NOMO-1 treated with dmso at 0.1 percent for 144 hours (cell line): Measurements from ENCODE around the gene BID.
A peak's percentile ranks its signal among the peaks of the same experiment; 100 is the strongest.

ENCODE experiments used
- DNase-seq: peaks from one replicate; lab custom pipeline; 2025; ENCODE audit not compliant: unreplicated experiment; lab: John Stamatoyannopoulos, UW

The BID gene

DNA sequence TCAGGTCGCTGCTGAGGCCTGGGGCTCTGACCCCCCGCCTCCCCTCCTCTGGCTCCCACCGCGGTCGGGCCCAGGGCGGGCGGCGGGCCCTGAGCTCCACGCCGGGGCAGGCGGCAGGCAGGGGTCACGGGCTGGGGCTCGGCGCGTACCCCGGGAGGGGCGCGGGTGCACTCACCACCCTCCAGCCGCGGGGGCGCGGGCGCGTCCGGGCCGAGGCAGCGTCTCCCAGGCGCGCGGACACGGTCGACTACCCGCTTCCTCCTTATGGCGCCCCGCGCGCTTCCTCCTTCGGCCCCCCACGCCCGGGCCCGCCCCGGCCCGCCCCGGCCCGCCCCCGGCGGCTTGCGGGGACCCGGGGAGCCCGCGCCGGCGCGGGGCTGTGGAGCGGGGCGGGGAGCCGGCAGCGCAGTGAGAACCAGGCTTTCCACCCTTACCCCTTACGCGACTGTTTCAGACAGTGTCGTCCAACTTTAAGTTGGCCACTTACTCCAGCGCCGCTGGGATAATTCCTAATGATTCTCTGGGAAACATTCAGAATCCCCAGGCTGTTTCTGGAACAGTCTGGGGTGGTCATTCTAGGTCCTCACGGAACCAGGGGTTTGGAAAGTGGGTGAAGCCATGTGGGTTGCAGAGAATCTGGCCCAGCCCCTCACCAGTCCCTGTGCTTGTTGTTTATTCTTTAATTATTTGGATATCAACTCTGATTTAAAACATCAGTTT is at the start of gene BID:
BID (minus strand) TSS at position 264 of the 720 bp plus-strand sequence. CDS start 24,353 bp downstream, outside the sequence.
- peak; percentile 37 for DNase-seq

- no peak for DNase-seq
Observed at GRCh38 chr22:17823964-17824363, 49.7 kb upstream of the BID start.

DNA sequence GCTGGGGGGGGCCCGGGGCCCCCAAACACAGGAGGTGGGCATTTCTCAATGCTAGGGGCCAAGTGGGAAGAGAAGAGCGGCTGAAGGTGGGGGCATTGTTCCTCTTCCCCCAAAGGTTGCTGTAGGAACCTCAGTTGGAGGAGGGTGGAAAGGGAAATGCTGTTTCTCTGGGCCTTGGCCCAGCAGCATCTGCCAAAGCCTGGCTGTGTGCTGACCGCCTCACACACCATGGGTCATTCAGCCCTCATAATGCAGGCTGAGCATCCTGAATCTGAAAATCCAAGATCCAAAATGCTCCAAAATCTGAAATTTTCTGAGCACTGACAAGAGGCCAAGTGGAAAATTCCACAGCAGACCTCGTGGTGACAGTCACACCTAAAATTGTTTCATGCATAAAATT is 49.0 kb upstream of the BID start:
- DNase-seq, result no peak

DNA sequence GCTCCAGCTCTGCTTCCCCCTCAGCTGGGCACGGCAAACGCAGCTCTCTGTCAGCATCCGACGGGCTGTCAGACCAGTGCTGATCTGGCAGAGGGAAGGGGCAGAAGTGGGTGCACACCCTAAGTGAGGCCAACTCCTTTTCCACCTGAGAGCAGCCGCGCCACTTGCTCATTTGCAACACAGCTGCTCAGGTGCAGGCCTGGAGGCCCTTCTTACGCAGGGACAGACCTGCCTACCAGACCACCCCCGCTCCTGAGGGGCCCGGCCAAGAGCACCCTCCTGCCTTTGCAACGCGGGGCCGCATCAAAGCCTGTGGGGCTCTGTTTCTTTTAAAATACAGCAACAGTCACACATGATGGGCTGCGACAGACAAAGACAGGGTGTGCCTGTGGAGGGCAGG is 47.8 kb upstream of the BID start:
- DNase-seq, result no peak

GRCh38 chr22:17820879-17821439 is 46.7 kb upstream of the BID start:
- no peak for DNase-seq

DNA sequence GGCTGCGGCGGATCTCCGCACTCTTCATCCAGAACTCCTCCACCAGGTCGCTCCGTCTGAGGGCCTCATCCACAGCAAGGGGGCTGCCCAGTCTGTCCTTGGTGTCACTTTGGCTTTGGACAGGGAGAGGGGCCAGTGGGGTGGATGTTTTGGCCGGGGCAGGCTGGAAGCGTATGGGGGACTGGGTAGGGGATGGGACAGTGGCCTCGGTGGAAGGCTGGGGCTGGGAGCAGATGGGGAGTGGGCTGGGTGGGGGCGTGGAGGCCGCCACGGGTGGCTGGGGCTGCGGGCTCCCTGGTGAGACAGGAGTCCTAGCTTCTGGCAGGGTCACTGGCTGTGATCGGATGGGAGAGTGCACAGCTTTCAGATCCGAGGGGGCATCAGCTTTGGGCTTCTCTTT is 44.4 kb upstream of the BID start:
- DNase-seq, result no peak

- DNase-seq, result no peak
Observed at GRCh38 chr22:17818180-17818579, 43.9 kb upstream of the BID start.

DNA sequence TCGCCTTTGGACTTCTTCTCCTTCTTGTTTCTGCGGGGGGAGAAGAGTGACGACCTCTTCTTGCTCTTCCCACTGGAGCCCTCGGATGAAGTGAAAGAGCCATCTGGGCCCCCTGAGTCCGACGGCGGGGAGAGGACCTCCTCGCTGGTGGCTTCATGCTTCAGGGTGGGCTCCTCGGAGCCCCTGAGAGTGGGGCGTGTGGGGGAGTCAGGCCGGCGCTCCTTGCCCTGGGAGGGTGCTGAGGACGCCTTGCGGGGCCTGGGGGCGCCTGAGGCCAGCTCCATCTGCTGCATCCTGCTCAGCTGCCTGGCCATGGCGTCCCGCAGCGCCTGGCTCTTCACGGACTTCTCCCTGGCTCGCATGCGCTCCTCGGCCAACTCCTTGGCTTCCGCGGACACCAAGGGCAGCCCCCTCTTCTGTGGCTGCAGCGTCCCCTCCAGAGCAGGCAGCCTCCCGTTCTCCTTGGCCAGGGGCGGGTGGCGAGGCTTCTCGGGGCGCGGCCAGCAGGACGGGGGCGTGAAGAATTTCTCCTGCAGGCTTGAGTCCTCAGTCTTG is 43.3 kb upstream of the BID start:
- no peak for DNase-seq

DNA sequence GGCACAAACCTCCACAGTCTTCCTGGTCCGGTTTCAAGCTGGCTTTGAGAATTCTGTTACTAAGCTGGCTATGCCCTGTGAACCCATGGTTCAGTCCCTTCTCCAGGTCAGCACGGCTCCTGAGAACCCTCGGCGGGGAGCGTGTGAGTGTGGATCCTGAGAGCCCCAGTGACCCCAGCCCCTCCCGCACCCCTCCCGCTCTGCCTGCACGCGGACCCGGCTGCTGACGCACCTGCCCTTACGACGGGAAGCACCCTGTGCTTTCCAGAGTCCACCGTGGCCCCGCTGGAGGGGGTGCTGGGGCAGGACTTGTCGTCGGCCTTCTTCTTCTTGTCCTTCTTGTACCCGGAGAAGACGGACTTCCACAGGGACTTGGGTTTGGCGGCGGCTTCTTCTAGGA is 42.8 kb upstream of the BID start:
- DNase-seq, result no peak

DNA sequence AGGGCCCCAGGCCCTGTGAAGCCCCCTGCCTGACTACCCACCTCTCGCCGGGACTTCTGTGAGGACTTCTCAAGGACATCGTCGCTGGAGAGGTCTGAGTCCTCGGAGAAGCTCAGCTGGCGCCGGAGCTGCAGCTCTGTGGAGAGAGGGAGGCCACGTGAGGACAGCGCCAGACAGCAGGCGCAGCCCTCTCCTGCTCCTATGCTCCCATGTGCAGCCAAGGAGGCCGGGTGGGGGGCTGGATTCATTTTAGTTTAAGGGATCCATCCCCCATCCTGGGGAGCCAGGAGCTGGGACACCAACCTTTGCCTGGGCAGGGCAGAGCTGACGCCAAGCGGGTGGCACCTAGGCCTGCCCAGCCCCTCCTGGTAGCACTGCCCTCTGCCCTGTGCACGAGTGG is 42.4 kb upstream of the BID start:
- DNase-seq, result no peak

- no peak for DNase-seq
Observed at GRCh38 chr22:17815703-17816254, 41.5 kb upstream of the BID start.

DNA sequence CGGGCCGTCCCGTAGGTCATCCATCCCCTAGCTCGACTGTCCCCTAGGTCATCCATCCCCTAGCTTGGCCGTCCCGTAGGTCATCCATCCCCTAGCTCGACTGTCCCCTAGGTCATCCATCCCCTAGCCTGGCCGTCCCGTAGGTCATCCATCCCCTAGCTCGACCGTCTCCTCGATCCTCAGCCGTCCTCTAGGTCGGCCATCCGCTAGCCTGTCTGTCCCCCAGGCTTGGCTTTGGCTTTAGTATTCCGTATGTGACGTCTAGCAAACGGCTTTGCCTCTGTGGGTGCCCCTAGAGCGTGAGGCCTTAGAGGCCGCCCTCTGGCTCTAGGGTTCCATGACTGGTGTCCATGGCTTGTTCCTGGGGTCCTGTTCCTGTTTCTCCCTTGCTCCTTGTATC is 40.6 kb upstream of the BID start:
- DNase-seq, result no peak

- DNase-seq, result no peak
Observed at GRCh38 chr22:17814084-17814483, 39.8 kb upstream of the BID start.

GRCh38 chr22:17811119-17811518 is 36.9 kb upstream of the BID start:
- DNase-seq, result no peak

DNA sequence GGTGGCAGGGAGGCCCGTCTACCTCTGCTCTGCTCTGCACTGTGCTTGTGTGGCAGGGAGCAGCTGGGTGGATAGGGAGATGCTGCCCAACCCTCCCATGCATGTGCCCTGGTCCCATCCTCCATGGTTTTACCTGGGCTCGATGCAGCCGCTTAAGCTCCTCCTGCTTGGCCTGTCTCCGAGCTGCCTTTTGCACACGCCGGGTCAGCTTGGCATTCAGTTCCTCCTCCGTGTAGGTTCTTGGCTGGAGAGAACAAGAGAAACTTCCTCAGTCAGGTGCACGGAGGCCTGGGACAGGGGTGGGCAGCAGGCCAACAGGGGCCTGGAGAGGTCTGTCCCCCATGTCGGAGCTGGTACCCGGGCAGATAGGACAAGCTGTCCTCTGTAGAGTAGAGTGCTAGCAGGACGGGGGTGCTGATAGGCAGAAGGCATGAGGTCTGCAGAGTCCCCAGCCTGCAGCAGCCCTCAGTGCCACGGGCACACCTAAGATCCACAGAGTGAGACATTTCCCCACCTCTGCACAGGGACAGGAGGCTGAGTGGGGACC is 36.4 kb upstream of the BID start:
- DNase-seq, result no peak

DNA sequence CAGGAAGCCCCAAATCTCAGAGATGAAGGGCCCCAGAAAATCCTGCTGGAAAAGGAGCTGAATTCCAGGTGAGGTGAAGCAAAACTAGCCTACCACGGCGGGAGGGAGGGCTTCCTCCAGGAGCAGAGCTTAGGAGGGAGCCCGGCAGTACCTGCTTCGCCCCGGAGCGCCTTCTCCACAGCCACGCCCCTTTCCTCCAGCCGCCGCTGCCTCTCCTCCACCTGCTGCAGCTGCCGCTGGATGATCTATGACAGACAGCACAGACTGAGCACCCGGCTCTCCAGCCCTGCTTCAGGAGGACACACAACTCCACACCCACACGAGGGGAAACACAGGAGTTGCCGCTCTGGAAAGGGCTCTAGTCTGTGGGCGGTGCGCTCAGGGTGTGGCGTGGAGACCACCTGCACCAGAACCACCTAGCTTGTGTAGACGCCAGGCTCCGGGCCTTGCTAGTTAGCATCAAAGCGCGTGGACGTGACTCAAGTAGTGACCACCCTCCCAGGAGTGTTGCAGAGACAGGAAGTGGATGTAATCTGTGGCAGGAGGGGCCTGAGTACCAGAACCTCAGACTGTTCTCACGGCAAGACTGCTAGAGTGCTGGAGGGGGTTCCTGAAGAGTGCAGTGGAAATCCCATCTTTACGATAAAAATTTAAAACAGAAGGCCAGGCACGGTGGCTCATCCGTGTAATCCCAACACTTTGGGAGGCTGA is 34.6 kb upstream of the BID start:
- no peak for DNase-seq

DNA sequence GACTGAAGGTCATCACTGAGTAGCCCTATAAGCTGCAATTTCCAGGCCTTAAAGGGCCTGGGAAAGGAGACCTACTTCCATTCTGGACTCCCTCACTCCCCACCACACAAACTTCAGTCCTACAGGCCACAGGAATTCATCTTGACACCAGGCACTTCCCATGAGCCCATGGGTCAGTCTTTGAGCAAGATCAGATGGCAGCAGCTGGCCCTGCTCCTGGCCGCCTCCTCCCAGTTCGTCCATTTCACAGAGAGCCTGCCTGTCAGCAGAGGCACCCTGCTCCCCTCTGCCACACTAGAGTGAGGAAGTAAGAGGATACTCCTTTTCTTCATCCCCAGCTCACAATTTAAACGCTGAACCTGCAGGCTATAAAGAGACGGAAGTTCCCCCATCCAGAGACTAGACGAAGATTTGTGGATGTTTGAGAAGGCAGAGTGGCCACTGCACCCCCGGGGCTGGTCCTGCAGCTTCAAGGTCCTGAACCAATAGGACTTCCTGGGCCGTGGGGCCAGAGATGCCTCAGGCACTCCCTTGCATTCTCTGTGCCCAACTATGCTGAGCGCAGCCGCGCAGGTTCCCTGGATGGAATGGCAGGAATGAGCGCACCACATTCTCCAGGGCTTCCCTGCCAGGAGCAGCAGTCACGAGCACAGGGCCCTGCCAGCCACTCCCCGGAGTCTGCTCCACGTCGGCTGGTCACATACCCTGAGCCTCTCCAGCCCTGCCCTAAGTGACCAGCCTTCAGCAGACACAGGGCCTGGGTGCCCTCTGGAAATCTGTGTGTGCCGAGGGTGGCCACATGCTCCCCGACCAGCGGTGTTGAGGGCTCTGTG is 33.5 kb upstream of the BID start:
- DNase-seq, result no peak

GRCh38 chr22:17807086-17807485 is 32.8 kb upstream of the BID start:
- no peak for DNase-seq

DNA sequence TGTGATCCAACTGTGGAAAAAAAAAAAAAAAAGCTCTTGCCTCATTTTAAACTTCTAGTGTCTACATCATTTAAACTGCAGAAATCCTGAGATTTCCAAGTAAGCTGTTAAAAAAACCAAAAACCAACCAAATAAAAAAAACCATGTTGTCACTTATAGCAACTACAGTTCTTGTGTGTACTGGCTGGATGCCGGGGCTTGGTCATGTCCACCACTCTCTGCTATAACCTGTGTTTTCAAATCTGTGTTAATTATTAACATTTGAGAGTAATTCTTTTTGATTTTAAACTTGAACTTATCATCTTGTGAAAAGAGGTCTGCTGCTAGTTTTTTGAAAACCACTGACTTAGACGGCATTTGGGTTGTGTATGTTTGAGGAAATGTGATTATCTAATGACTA is 32.2 kb upstream of the BID start:
- DNase-seq, result no peak

DNA sequence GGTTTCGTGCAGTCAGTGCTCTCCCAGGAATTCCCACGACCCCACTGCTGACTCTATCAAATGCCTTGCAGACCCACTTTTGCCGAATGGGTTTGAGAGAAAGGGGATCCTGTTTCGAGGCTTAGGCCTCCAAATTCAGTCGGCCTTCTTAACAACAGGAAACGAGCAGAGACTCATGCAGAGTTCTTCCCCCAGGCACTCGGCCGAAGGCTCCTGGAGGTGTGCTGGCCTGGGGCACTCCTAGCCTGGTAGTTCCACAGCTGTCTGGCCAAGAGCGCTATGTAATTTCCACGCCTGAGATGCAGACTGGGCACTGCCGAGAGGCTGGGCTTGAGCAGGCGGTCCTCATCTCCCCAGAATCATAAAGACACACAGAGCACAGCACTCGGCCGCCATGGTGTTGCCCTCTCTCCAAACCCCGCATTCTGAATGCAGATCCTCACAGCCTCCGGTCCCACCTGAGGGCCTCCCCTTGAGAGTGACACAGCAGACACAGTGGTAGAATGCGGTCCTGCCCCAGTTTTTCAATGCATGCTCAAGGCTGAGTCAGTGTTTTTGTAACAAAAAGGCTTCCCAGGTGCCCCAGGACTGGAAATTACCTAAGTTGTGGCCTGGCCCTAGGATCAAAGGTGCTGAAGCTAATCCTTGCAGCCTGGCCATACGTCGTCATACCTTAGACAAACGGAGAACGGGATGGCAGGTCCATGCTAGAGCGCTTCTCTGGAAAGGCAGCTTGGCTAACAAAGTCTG is 30.2 kb upstream of the BID start:
- DNase-seq, result no peak
